Osteoblast (primary cell): ENCODE results near the gene MYLK4. TPM values are rescaled to one million over a fixed set of nuclear protein-coding genes. Genes with fewer than 3 reads are reported as not detected.

ENCODE experiments used
- DNase-seq: peaks from one replicate; pipeline ENCODE4 v3.0.0; 2011; ENCODE audit warnings: low spot score, mixed read lengths; ENCODE audit not compliant: insufficient read length; ENCODE audit errors: missing footprints
- H2AFZ ChIP-seq: 2 replicates; pipeline ENCODE4 v1.6.0; 2011; ENCODE audit warnings: mild to moderate bottlenecking, low read length
- H3K27ac ChIP-seq: 2 replicates; pipeline ENCODE4 v1.5.1; 2011; ENCODE audit warnings: mild to moderate bottlenecking, low read depth, low read length, moderate library complexity
- H3K27me3 ChIP-seq: 2 replicates; pipeline ENCODE4 v1.6.0; 2012; ENCODE audit warnings: mild to moderate bottlenecking, control low read depth, inconsistent platforms, low read length, moderate library complexity; ENCODE audit not compliant: insufficient read depth
- H3K36me3 ChIP-seq: 2 replicates; pipeline ENCODE4 v1.5.1; 2011; ENCODE audit warnings: mild to moderate bottlenecking, low read length, control low read depth, moderate library complexity; ENCODE audit not compliant: insufficient read depth
- H3K4me1 ChIP-seq: 2 replicates; pipeline ENCODE4 v1.5.1; 2011; ENCODE audit warnings: mild to moderate bottlenecking, low read length, control low read depth, moderate library complexity; ENCODE audit not compliant: insufficient read depth
- H3K4me2 ChIP-seq: 2 replicates; pipeline ENCODE4 v1.6.0; 2011; ENCODE audit warnings: mild to moderate bottlenecking, low read length; ENCODE audit not compliant: insufficient read depth
- H3K4me3 ChIP-seq: fragments of 200-600 bp; sonication (generic); 3 replicates; pipeline ENCODE4 v1.5.1; 2012; ENCODE audit warnings: mild to moderate bottlenecking, low read length, inconsistent platforms; ENCODE audit not compliant: insufficient read depth
- H3K79me2 ChIP-seq: 2 replicates; pipeline ENCODE4 v1.6.0; 2012; ENCODE audit warnings: mild to moderate bottlenecking, low read length, control low read depth, inconsistent platforms; ENCODE audit not compliant: insufficient read depth
- H3K9me3 ChIP-seq: 2 replicates; pipeline ENCODE4 v1.5.1; 2011; ENCODE audit warnings: low read depth, low read length, control low read depth
- H4K20me1 ChIP-seq: 2 replicates; pipeline ENCODE4 v1.6.0; 2012; ENCODE audit warnings: mild to moderate bottlenecking, low read length, control low read depth; ENCODE audit not compliant: insufficient read depth
- CTCF ChIP-seq: IDR thresholded peaks from 2 replicates; pipeline ENCODE4 v1.5.1; 2011; ENCODE audit warnings: mild to moderate bottlenecking, low read depth, low read length, moderate library complexity; ENCODE audit errors: extremely low read depth
- total RNA-seq: library from RNA; depleted of rRNA; stranded (reverse); fragments of >200 nt; gene quantifications from 2 replicates; pipeline ENCODE4 v1.2.3, GENCODE V29; 2012

Gene MYLK4
- total RNA-seq, 1 donor: 0.36 TPM

GRCh38 chr6:2753110-2753489 lies 2.4 kb upstream of the MYLK4 start:
- no peaks in the 10 kb centered on the region for H3K9me3 ChIP-seq
- H3K36me3 ChIP-seq: no peaks in the 10 kb centered on the region
- peaks cover 4% of the 10 kb centered on the region for H3K4me1 ChIP-seq
- H3K79me2 ChIP-seq: no peaks in the 10 kb centered on the region
- H3K27me3 ChIP-seq: no peaks in the 10 kb centered on the region
- no peak for TF ChIP-seq CTCF
- H4K20me1 ChIP-seq: no peaks in the 10 kb centered on the region
- no peak overlapping the region for H3K4me3 ChIP-seq
- DNase-seq: no peak
- H3K4me2 ChIP-seq: no peak overlapping the region
- no peak overlapping the region for H3K27ac ChIP-seq
- no peak overlapping the region for H2AFZ ChIP-seq

- no peaks in the 10 kb centered on the region for H3K9me3 ChIP-seq
- no peak overlapping the region for H3K27ac ChIP-seq
- no peaks in the 10 kb centered on the region for H3K36me3 ChIP-seq
- TF ChIP-seq CTCF: no peak
- H3K27me3 ChIP-seq: no peaks in the 10 kb centered on the region
- no peak overlapping the region for H3K4me2 ChIP-seq
- no peaks in the 10 kb centered on the region for H3K79me2 ChIP-seq
- H3K4me1 ChIP-seq: peaks cover 4% of the 10 kb centered on the region
- DNase-seq: no peak
- no peaks in the 10 kb centered on the region for H4K20me1 ChIP-seq
- H3K4me3 ChIP-seq: no peak overlapping the region
- no peak overlapping the region for H2AFZ ChIP-seq
These were observed 1.9 kb upstream of the MYLK4 start for GRCh38 chr6:2752477-2753109.

- H3K4me1 ChIP-seq: peaks cover 4% of the 10 kb centered on the region
- no peaks in the 10 kb centered on the region for H3K79me2 ChIP-seq
- H3K4me3 ChIP-seq: no peak overlapping the region
- H2AFZ ChIP-seq: no peak overlapping the region
- TF ChIP-seq CTCF: no peak
- no peak for DNase-seq
- no peaks in the 10 kb centered on the region for H4K20me1 ChIP-seq
- H3K4me2 ChIP-seq: no peak overlapping the region
- H3K27ac ChIP-seq: no peak overlapping the region
- no peaks in the 10 kb centered on the region for H3K9me3 ChIP-seq
- H3K36me3 ChIP-seq: no peaks in the 10 kb centered on the region
- H3K27me3 ChIP-seq: no peaks in the 10 kb centered on the region
These were observed 1.1 kb upstream of the MYLK4 start for GRCh38 chr6:2751871-2752270.

- Histone ChIP-seq H3K4me2 (peak overlapping the region; percentile 89), H3K79me2 (no peaks in the 10 kb centered on the region), H4K20me1 (no peaks in the 10 kb centered on the region), H3K27me3 (no peaks in the 10 kb centered on the region), H3K36me3 (no peaks in the 10 kb centered on the region), H2AFZ (peak overlapping the region; percentile 71), H3K4me1 (peaks cover 4% of the 10 kb centered on the region), H3K27ac (no peak overlapping the region), H3K9me3 (no peaks in the 10 kb centered on the region), H3K4me3 (peak overlapping the region; percentile 65)
- peak; percentile 78 for DNase-seq
- peak; percentile 94 for TF ChIP-seq CTCF
These were observed 637 bp downstream of the MYLK4 start for GRCh38 chr6:2749969-2750600.
